ENCODE data around the gene ACAN. TPM values are rescaled to one million over a fixed set of nuclear protein-coding genes. Genes with fewer than 3 reads are reported as not detected.

The ACAN gene
- total and polyA plus RNA-seq, 2 donors from 2014 or later, result 2.8 to 10.3 TPM

- no peak for TF ChIP-seq CTCF (IDR thresholded peaks at IDR 0.05; ENCODE audit: borderline replicate concordance, extremely low read depth, insufficient read depth)
- DNase-seq (peak; percentile 51 to 83 (median 61)), FAIRE-seq (no peak)
- no peaks in the 10 kb centered on the region for H3K27me3 ChIP-seq (ENCODE audit: control insufficient read depth, insufficient read depth, low read length)
- peak overlapping the region; percentile 58 to 68 (median 64) for H3K4me3 ChIP-seq (ENCODE audit: low read length in 3 of 3)
- peaks cover 0 to 2% (median 0%) of the 10 kb centered on the region in 3 donors for H3K4me1 ChIP-seq (ENCODE audit: control insufficient read depth in 2 of 3, insufficient read depth in 2 of 3, low read depth in 1 of 3, low read length in 3 of 3)
- no peaks in the 10 kb centered on the region for H3K9me3 ChIP-seq (ENCODE audit: control insufficient read depth in 2 of 3, insufficient read depth in 1 of 3, low read length in 3 of 3)
- H3K27ac ChIP-seq (ENCODE audit: low read depth in 2 of 2, low read length in 2 of 2), result peak overlapping the region; percentile 32 to 49
- intact Hi-C loops (cut with DNase I), result no loop called here
- peak overlapping the region; percentile 37 to 55 (median 47) for H3K9ac ChIP-seq (ENCODE audit: low read length in 3 of 3)
- H3K36me3 ChIP-seq (ENCODE audit: control insufficient read depth in 2 of 3, insufficient read depth in 3 of 3, low read length in 3 of 3), result no peaks in the 10 kb centered on the region
These were observed 109.3 kb downstream of the ACAN start for GRCh38 chr15:88912500-88912921.

GRCh38 chr15:88913017-88913849 lies 110.0 kb downstream of the ACAN start, which contains the start of gene MFGE8:
MFGE8 (minus strand) TSS chr15:88913379; CDS start chr15:88913319, 60 bp downstream.
- Histone ChIP-seq H3K9me3 (ENCODE audit: control insufficient read depth in 2 of 3, insufficient read depth in 1 of 3, low read length in 3 of 3) (no peaks in the 10 kb centered on the region), H3K4me3 (ENCODE audit: low read length in 3 of 3) (peak within 1 kb of the TSS; percentile 58 to 73 (median 68)), H3K9ac (ENCODE audit: low read length in 3 of 3) (peak within 1 kb of the TSS; percentile 37 to 61 (median 55)), H3K4me1 (ENCODE audit: control insufficient read depth in 2 of 3, insufficient read depth in 2 of 3, low read depth in 1 of 3, low read length in 3 of 3) (peaks cover 0 to 2% (median 0%) of the 10 kb centered on the region in 3 donors), H3K27me3 (ENCODE audit: control insufficient read depth, insufficient read depth, low read length) (no peaks in the 10 kb centered on the region), H3K36me3 (ENCODE audit: control insufficient read depth in 2 of 3, insufficient read depth in 3 of 3, low read length in 3 of 3) (no peaks in the 10 kb centered on the region), H3K27ac (ENCODE audit: low read depth in 2 of 2, low read length in 2 of 2) (peak within 1 kb of the TSS; percentile 32 to 49)
- DNase-seq (peak; percentile 90 to 94 (median 91)), FAIRE-seq (no peak)
- no peak for TF ChIP-seq CTCF (IDR thresholded peaks at IDR 0.05; ENCODE audit: borderline replicate concordance, extremely low read depth, insufficient read depth)
- intact Hi-C loops (cut with DNase I), result no loop called here

- FAIRE-seq, result no peak
- DNase-seq, result no peak
- peak overlapping the region in 2 of 3 donors; percentile 68 to 73 for H3K4me3 ChIP-seq (ENCODE audit: low read length in 3 of 3)
- H3K27me3 ChIP-seq (ENCODE audit: control insufficient read depth, insufficient read depth, low read length), result no peaks in the 10 kb centered on the region
- intact Hi-C loops (cut with DNase I), result no loop called here
- peaks cover 0 to 2% (median 0%) of the 10 kb centered on the region in 3 donors for H3K4me1 ChIP-seq (ENCODE audit: control insufficient read depth in 2 of 3, insufficient read depth in 2 of 3, low read depth in 1 of 3, low read length in 3 of 3)
- H3K9ac ChIP-seq (ENCODE audit: low read length in 3 of 3), result peak overlapping the region in 2 of 3 donors; percentile 34 to 61
- TF ChIP-seq CTCF (IDR thresholded peaks at IDR 0.05; ENCODE audit: borderline replicate concordance, extremely low read depth, insufficient read depth), result no peak
- no peaks in the 10 kb centered on the region for H3K9me3 ChIP-seq (ENCODE audit: control insufficient read depth in 2 of 3, insufficient read depth in 1 of 3, low read length in 3 of 3)
- H3K27ac ChIP-seq (ENCODE audit: low read depth in 2 of 2, low read length in 2 of 2), result no peak overlapping the region
- H3K36me3 ChIP-seq (ENCODE audit: control insufficient read depth in 2 of 3, insufficient read depth in 3 of 3, low read length in 3 of 3), result no peaks in the 10 kb centered on the region
These were observed 110.6 kb downstream of the ACAN start for GRCh38 chr15:88913850-88914169.
